ENCODE measurements around the gene TRAF4.

The TRAF4 gene, protein sequence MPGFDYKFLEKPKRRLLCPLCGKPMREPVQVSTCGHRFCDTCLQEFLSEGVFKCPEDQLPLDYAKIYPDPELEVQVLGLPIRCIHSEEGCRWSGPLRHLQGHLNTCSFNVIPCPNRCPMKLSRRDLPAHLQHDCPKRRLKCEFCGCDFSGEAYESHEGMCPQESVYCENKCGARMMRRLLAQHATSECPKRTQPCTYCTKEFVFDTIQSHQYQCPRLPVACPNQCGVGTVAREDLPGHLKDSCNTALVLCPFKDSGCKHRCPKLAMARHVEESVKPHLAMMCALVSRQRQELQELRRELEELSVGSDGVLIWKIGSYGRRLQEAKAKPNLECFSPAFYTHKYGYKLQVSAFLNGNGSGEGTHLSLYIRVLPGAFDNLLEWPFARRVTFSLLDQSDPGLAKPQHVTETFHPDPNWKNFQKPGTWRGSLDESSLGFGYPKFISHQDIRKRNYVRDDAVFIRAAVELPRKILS

DNA sequence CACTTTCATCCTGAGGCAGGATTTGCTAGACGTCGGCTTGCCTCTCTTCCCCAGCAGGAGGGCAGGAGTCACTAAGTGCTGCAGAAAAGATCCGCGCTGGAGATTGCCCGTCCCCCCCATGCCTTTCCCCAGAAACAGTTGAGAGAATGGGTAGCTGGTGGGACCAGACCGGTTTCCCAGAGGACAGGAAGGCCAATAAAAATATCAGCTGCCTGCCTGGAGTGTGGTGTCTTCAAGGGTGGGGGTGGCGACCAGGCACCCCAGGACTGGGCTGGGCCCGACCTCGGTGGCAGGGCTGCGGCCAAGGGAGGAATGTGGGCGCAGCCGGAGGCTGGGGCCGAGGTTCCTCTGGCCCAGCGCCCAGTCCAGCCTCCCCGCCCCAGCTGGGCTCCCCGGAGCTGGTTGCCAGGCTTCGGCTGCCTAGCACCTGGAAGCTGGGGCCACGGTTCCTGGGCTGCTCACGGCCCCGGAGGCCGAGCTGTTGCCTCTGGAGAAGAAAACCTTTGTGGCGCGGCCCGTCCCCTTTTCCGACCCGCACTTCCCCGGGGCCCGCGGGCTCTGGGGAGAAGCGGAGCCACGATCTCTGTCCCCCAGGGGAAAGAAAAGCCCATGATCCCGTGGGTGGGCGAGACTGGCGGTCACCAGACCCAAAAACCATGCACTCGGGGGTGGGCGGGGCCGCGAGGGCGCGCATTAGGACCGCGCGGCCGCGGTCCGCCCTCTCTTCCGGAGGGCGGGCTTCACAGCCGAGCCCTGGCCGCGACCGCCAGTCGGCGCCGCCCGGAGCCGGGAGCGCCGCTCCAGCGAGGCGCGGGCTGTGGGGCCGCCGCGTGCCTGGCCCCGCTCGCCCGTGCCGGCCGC, at the start of gene TRAF4:
TSS of gene TRAF4 (plus strand) at position 769 of the 861 bp plus-strand sequence. CDS start 102 bp downstream, outside the sequence.
- peak; percentile 88 for DNase-seq (ENCODE audit: low spot score)

DNA sequence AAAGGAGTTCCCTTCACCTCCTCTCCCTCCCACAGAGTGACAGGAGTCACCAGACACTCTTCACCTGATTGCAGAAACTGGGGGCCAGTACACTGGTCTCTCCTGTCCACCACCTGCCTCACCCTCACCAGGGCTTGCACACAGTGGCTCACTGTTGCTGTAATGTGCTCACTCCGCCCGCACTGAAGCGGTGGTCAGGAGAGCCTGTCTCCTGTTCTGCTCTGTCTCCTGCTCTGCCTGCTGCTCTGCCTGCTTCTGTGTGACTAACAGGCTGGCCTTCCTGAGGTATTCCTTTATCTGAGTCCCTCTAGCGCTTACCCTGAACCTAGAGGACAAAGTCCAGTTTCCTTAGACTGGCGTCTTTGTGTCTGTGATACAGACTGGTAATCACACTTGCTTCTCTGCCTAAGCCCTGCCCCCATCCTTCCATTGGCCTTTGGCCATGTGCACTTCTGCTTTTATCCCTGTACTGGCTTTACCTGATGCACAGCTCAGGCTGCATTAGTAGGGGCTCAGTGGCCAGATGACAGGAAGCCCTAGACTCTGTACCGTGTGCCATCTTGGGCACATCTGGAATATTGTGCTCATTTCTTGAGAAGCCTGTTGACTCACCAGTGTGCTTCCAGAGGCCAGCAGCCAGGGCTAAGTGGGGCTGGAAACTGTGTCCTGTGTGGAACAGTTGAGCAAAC, 45.4 kb upstream of the TRAF4 start:
- peak; percentile 92 for DNase-seq (ENCODE audit: low spot score)

DNA sequence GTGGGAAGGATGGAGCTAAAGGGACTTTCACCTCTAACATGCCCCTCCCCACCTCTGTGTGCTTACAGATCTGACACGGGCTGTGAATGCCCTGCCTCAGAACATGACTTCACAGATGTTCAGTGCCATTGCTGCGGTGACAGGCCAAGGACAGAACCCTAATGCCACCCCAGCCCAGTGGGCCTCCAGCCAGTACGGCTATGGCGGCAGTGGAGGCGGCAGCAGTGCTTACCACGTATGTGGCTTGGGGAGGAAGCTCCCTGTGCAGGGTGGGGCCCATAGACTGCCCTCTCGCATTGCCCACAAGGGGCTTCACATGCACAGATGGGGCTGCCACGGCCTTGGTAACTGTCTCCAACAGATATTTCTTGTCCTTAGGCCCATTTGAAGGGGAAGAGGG, 43.5 kb upstream of the TRAF4 start:
- no peak for DNase-seq (ENCODE audit: low spot score)

DNA sequence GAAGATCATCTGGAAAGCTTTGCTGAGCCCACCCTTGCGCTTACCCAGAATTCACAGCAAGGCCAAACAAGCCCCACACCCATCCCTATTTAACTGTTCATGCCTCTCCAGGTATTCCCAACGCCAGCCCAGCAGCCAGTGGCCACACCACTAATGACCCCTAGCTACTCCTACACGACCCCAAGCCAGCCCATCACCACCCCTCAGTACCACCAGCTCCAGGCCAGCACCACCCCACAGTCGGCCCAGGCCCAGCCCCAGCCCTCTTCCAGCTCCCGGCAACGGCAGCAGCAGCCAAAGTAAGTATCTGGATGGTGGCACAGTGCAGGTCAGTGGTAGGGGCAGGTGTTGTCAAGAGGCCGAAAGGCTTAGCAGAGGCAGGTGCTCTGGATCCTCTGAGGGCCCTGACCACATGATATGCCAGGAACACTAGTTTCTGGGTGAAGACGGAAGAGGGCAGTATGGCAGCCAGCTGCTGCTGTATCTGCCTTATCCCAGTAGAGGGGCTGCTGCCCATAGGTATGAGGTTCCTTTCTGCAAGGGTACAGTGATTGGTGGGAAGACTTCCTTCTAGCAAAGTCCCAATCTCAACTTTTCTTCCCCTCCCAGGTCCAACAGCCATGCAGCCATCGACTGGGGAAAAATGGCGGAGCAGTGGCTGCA, 42.9 kb upstream of the TRAF4 start:
- no peak for DNase-seq (ENCODE audit: low spot score)

DNA sequence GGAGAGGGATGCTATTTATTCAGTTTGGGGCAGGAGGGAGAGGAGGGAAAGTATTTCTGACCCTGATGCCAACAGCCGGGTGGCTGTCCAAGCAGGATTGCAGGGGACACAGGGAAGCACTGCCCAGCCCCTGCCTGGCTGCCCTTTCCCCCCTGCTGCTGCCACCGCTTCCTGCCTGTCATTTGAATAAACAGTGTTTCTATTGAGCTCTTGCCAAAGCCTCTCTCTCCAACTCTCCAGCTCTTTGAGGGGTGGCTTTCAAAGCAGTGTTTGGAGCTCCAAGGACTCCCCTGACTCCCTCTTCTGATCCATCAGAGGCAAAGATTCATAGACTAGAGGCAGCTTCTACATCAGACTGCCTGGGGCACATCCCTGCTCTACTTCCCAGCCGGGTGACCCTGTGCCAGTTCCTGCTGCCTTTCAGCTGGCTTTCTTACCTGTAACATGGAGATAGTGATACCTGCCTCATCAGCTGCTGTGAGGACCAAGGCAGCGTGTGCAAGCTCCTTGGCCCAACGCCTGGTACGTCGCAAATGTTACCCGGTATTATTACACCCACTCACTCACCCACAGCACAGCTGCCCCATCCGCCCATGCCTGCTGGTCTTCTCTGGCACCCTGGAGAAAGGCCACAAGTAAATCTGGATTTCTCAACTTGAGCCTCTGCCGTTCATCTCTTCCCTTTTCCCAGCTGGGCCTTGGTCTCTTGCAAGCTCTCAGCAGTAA, 41.6 kb upstream of the TRAF4 start:
- DNase-seq (ENCODE audit: low spot score): no peak

DNA sequence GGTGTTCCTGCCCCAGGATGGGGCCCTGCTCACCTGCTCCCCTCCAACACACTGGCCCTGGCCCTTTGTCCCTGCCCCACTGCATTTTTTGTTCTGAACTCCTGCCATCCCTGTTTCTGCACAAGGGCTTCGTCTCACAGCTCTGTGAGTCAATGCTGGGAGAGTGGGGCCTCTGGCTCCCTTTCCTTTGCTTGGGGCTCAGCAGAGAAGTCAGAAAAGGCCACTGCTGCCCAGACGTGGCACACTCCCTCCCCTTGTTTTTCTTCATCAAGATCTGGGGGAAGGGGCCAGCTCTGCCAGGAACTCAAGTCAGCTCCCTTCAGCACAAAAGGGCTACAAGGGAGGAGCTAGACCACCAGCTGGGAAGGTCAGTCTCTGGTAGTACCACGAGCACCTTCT, 41.1 kb upstream of the TRAF4 start:
- no peak for DNase-seq (ENCODE audit: low spot score)

DNA sequence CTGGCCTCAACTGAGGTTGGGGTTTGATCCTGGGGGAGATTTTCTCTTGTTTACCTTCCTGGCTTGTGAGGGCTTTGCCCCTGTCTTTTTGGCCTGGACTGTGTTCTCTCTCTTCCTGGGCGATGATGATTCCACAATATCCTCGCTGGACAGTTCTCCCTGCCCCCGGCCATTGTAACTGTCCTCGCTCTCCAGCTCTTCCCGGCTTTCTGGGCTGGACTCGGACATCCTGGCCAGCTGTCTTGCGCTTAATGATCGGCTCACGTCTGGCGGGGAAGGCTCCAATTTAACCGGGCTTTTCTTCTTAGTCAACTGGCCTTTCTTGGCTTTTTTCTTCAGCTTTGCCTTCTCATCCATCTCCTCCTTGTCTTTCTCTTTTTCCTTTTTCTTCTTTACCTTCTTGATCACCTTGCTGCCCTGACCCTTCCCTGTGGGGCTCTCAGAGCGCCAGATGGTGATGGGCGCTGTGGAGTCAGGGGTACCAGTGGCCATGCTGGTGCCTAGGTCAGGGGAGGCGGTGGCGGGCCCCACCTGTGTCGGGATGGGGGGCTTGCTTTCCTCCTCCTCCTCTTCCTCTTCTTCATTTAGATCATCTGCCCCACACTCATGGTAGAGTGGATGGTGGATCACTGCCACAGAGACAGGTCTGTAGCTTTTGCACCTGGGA, 40.1 kb upstream of the TRAF4 start:
- DNase-seq (ENCODE audit: low spot score): no peak

DNA sequence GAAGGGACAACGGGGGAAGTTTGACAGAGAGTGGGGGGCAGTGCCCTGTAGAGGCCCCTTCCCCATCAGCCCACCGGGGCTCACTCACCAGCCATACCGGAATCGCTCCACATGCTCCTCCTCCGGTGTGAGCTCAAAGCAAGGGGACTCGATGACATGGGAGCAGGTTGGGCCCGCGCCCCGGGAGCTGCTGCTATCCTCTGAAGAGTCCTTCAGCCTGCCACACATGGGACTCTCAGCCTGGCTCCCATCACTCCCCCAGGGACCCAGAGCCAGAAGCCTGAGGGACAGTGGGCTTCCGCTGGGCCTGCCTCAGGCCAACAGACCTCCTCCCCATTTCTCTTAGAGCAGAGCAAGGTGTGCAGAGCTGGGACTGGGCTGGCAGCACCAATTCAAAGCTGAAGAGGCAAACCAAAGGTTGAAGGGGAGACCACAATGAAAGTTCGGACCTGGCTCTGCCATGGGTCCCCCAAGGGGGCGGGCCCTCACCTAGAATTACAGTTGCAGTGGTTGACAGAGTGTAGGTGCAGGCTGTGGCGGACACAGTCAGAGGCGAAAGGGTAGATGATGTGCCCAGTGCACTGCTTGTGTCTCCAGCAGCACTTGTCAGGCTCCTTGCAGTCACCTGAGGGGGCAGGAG, 39.5 kb upstream of the TRAF4 start:
- no peak for DNase-seq (ENCODE audit: low spot score)

DNA sequence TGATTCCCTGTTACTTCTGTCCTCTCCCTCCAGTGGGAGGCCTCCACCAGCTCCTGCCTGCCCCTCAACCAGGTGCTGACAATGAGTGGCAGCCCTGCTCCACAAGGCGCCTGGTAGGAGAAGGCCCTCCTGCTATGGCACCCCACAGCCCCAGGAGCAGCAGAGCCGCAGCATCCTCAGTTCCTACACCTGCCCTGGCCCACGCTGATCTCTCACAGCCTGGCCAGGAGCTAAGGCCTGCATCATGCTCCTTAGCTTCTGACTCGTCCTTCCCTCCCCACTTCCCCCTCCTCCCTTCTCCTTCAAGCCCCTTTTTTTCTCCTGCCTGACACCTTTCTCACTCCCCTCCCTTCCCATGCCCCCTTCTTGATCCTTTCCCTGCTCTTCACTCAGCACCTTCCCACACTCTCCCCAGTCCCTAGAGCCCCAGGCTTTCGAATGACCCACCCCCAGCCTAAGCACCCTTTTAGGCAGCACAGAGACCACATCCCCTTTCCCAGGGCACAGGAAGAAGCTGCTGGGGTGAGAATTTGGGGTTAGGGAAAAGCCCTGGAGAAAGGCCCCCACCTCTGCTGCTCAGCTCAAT, 38.6 kb upstream of the TRAF4 start:
- DNase-seq (ENCODE audit: low spot score): no peak

DNA sequence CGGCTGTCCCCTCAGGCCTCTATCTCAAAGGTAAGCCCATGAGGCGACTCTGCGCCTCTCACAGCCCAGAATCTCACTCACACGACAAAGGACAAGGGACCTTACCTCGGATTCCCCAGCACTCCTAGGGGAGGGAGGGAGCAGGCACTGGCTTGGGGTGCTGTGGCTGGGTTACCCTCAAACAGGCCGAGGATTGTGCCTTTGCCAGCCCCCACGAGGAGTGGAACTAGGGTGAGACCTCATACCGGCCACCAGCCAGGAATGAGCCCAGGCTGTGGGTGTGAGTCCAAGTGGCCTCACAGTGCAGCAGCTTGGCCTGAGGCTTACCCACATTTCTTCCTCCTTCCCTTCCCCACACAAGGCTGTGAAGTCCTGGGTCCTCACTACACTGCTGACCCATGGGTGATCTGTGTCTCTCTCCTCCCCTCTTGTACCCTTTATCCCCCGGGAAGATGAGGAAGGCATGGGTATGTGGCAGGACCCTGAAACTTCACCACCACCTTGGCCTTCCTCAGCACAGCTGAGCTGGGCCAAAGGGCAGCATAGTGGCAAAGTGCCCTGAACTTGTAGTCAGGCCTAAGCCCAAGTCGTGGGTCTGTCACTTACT, 38.0 kb upstream of the TRAF4 start:
- DNase-seq (ENCODE audit: low spot score): no peak

DNA sequence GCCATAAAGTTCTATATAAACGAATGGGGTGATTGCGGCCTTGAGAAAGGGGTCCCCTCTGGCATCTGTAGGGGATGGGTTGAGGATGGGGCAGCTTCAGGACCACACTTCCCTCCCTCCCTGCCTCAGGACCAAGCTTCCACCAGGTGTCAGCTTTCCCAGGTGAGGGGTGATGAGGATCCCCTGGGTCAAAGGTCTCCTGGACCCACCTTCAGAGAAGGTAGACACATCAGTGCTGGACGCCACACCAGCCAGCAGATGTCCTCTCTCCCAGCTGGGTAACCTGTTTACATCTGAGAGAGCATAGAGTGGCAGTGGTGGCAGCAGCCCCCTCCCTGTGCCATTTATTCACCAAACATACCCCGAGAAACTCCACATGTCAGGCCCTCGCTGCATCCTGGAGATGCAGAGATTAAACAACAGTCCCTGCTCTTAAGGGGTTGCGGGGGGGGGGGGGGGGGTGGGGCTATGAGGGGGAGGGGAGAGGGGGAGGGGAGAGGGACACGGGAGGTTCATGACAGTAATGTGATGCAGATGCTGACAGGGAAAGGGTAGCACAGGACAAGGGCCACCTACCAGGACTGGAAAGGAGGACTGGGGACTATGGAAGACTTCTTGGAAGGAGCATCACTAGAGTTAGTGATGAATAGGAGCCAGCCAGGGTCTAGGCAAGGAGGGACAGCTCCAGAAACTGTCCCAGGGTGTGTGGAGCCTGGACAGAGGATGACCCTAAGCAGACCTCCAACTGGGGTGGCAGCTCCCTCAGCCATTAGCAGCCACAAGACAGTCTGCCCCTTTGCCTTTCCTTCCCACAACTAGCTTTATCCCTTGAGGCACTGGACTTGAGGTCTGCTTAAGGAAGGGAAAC, 37.1 kb upstream of the TRAF4 start:
- no peak for DNase-seq (ENCODE audit: low spot score)

DNA sequence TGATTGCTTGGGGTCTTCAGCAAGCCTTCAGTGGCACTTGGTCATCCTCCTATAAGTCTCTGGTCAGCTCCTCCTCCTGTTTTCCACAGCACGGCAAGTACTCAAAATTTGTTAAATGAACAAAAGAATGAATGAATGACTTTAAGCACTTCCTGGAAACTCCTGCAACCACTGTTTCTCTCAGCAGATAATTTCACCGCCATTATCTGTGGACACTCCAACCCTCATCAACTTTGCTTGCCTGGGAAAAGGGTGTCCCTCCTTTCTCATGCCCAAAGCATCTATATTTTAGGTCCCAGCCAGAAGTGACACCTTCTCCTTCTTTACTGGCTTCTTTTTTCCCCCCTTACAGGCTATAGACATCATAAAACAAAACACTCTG, 36.5 kb upstream of the TRAF4 start:
- no peak for DNase-seq (ENCODE audit: low spot score)

DNA sequence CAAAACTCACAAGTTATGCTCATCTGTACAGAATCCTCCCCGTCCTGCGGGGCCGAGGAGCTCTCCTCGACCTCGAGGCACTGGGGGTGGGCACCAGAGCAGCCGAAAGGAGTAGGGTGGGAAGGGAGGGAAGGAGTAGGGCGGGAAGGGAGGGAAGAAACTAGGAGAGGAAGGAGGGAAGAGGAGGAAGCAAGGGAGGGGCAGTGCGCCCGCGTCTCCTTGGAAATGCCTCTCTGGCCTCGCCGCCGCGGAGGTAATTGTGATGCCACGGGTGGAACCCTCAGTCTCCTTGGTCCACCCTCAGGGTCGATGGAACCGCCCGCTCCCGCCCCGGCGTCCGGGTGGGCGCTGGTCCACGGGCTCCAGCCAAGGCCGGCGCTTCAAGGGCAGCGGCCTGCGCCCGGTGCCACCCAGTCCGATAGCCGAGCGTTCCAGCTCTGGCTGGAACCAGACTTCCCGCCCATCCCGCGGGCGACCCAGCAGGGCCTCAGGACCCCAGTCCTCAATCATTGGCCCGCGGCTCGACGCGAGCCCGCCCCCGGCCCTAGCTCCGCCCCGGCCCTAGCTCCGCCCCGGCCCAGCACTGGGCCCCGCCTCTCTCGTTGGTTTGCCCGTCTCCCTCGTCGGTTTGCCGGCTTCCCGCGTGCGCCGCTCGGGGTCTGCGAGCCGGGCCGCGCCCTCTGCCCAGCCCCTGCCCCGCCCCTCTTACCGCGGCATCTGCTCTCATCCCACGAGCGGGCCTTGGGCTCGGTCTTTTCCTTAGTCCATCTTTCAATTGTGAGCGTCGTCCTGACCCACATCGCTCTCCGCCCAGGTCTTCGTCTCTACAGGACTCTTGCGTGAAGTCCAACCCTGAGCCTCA, 32.7 kb upstream of the TRAF4 start:
- DNase-seq (ENCODE audit: low spot score): peak; percentile 90

DNA sequence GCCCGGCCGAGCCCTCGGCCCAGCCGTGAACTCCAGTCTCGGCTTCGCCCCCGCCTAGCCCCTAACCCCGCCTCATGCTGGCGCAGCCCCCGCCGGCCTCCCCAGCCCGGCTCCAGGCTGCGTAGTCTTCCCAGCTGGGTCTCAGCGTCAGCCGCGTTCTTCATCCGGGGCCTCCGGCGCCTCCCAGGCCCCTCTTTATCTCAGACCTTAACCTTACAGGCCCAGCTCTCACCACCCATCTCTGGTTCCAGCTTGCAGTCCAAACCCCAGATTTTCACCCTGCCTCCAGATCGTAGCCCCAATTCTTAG, 32.1 kb upstream of the TRAF4 start, which contains the start of gene PROCA1:
TSS of gene PROCA1 (minus strand) at position 166 of the 309 bp plus-strand sequence. CDS start 228 bp downstream, outside the sequence.
- DNase-seq (ENCODE audit: low spot score): no peak

DNA sequence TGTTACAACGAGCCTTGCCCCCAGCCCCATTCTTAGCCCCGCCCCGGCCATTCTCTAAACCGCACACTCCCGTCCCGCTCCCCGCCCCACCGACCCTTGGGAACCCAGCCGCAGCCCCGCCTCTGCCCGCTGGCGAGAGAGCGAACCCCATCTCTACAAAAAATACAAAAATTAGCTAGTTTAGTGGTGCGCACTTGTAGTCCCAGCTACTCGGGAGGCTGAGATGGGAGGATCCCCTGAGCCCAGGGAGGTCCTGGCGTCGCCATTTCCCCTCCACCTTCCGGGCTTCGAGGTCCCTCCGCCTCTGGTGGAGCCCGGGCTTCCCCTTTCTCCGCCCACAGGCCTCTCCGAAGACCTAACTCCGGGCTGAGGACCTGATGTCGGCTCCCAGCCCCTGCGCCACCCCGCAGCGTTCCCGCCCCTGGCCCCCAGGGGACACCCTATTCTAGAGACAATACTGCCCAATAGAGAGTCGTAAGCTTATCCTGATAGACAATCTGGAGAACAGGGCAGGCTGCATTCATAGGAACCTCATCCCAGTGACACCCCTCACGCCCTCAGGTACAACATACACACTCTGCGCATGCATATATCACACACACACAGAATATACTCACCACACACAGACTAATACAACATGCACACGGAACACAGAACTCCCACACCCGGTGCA, 31.6 kb upstream of the TRAF4 start:
- no peak for DNase-seq (ENCODE audit: low spot score)

DNA sequence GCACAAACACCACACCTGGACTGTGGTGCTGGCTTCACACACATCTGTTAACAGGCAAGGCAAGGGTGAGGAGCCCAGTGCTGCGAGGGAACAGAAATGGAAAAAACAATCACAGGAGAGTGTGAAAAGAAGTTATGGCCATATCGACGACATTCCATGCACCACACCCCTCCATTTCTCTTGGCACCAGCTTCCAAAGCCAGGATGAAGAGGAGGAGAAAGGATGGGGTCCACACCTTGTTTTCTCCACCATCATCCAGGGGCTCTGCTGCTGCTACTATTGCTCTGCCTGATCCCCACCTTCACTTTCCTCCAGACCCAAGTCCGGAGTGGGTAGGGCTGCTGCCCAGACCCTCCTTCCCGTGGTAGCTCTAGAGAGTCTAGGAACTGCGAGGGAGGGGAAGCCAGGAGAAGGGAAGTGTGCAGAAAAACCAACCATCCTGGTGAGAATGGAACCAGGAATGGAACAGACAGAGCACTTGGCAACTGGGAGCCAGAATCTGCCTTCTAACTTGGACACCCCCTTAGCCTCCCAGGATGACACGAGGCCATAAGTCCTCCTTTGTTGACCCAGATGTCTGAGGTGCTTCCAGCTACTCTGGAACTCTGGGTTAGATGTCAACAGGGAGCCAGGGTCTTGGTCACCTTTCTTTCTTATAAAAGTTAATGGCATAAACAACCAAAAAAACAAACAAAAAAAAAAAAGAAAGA, 31.0 kb upstream of the TRAF4 start:
- no peak for DNase-seq (ENCODE audit: low spot score)
